Measurements from ENCODE around the gene DOCK1. TPM values are rescaled to one million over a fixed set of nuclear protein-coding genes. Genes with fewer than 3 reads are reported as not detected.

DOCK1 gene
- polyA plus RNA-seq, 1 of the 3 experiments (the other 2 are of a cell fraction): 15.5 TPM

DNA sequence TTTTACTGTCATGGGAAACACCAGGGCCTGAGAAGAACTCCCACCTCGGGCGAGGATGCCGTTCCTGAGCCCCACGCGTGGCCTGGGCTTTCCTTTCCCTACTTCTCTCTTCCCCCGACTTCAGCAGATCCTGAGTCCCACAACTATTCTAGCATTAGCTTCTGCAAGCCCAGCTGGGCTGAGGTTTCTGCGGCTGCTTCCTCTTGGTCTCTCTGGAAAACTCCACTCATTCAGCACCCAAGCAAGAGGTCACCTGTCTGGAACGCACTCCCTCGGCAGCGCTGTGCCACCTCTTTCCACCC lies 761 bp upstream of the DOCK1 start:
- peak overlapping the region in 1 of 2 experiments; percentile 41; a peak in 1 of 4 replicates for H3K27ac ChIP-seq (ENCODE audit: low read depth in 2 of 2, low read length in 1 of 2)
- peak overlapping the region; percentile 80 for H3K9ac ChIP-seq
- ChIA-PET CTCF (no interaction called here), POLR2A (no interaction called here)
- no peaks in the 10 kb centered on the region for H3K27me3 ChIP-seq (ENCODE audit: insufficient read depth)
- H3K4me1 ChIP-seq (ENCODE audit: control insufficient read depth in 1 of 2, insufficient read depth in 2 of 2, low read depth in 1 of 2, low read length in 1 of 2): peaks cover 9 to 14% of the 10 kb centered on the region in 2 experiments; a peak in 2 of 4 replicates
- H3K79me2 ChIP-seq (ENCODE audit: insufficient read depth): peaks cover 48% of the 10 kb centered on the region
- WGBS (ENCODE audit: low lambda C conversion rate): 77% methylated on average over 10 of the region's 10 CpGs
- peak overlapping the region; percentile 79 for H2AFZ ChIP-seq (ENCODE audit: low read depth)
- no peak for DNase-seq
- peaks cover 0 to 3% of the 10 kb centered on the region in 2 experiments for H3K36me3 ChIP-seq (replicated peaks in 1 of 2; ENCODE audit: control insufficient read depth in 1 of 2, insufficient read depth in 2 of 2, low read length in 1 of 2)
- TF ChIP-seq FOXM1 (IDR thresholded peaks at IDR 0.05; ENCODE audit: low read depth): no peak
- TF ChIP-seq TCF12 (IDR thresholded peaks at IDR 0.05): no peak
- H3K4me2 ChIP-seq: peak overlapping the region; percentile 99
- no peaks in the 10 kb centered on the region for H3K9me2 ChIP-seq
- H3K9me3 ChIP-seq: no peaks in the 10 kb centered on the region
- H3K4me3 ChIP-seq (ENCODE audit: low read depth in 2 of 2, low read length in 1 of 2): peak overlapping the region; percentile 73 to 75
- H3F3A ChIP-seq (replicated peaks; ENCODE audit: insufficient read depth): no peaks in the 10 kb centered on the region
- H4K20me1 ChIP-seq (ENCODE audit: insufficient read depth): peaks cover 19% of the 10 kb centered on the region

DNA sequence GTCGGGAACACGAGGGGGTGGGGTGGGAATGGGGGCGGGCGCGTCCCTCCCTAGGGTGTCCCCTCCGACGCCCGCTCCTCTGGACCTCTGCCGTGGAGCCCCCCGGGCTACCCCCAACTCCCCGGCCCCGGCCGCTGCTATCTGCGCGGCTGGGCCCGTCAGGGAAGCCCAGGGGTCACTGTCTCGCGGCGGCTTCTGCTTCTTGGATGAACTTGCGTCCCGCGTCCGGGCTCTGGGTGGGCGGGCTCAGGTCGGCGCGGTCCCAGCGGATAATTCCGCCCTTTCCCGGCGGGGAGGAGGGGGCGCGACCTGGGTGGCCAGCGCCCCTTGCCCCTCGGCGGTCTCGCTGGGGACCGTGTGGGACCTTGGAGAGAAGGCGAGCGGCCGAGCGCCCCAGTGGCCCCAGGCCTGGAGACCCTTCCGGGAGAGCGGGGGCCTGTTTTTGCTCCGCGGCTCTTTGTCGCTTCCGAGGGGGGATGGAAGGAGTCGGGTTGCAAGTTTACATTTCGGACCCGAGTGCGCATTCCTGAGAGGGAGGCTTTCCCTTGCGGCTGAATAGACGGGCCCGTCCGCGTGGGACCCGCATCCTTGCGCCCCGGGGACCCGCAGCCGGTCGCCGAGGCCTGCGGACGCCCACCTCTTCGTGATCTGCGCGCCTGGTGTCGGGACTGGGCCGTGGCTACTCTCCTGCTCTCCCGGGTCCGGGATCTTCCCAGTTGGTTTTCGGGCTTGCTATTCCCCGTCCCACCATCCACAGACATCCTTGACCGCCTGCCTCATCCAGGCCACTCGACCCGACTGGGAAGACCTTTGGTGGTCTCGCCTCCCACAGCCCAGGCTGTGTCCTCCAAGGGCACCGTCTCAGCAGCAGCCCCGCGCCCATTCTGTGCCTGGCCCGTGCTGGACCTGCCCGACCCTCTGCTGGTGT lies 812 bp downstream of the DOCK1 start:
- ChIA-PET POLR2A (no interaction called here), CTCF (no interaction called here)
- WGBS (ENCODE audit: low lambda C conversion rate): 41% methylated on average over 28 of the region's 84 CpGs
- Histone ChIP-seq H2AFZ (ENCODE audit: low read depth) (0 out of 2 replicates have a peak overlapping the region, but pooled peaks have one; percentile 29), H3K9ac (peak overlapping the region; percentile 80; the same call in 1 of the 2 replicates), H3K9me2 (no peaks in the 10 kb centered on the region), H3K36me3 (replicated peaks in 1 of 2; ENCODE audit: control insufficient read depth in 1 of 2, insufficient read depth in 2 of 2, low read length in 1 of 2) (peaks cover 0 to 3% of the 10 kb centered on the region in 2 experiments), H3K4me1 (ENCODE audit: control insufficient read depth in 1 of 2, insufficient read depth in 2 of 2, low read depth in 1 of 2, low read length in 1 of 2) (peaks cover 9 to 14% of the 10 kb centered on the region in 2 experiments; a peak in 2 of 4 replicates), H3K4me3 (ENCODE audit: low read depth in 2 of 2, low read length in 1 of 2) (peak overlapping the region; percentile 73 to 75), H3K4me2 (peak overlapping the region; percentile 79), H3K27ac (ENCODE audit: low read depth in 2 of 2, low read length in 1 of 2) (peak overlapping the region in 1 of 2 experiments; percentile 22; a peak in 2 of 4 replicates), H3K27me3 (ENCODE audit: insufficient read depth) (no peaks in the 10 kb centered on the region), H4K20me1 (ENCODE audit: insufficient read depth) (peaks cover 34% of the 10 kb centered on the region), H3K9me3 (no peaks in the 10 kb centered on the region), H3K79me2 (ENCODE audit: insufficient read depth) (peaks cover 64% of the 10 kb centered on the region), H3F3A (replicated peaks; ENCODE audit: insufficient read depth) (no peaks in the 10 kb centered on the region)
- peak; percentile 83 for DNase-seq
- no peak for TF ChIP-seq RXRA (IDR thresholded peaks at IDR 0.05; ENCODE audit: borderline replicate concordance, low read depth)
- TF ChIP-seq MEF2A (IDR thresholded peaks at IDR 0.05; ENCODE audit: borderline replicate concordance, low read depth): no peak
- TF ChIP-seq TCF12 (IDR thresholded peaks at IDR 0.05): no peak
- TF ChIP-seq, protein P1, sequence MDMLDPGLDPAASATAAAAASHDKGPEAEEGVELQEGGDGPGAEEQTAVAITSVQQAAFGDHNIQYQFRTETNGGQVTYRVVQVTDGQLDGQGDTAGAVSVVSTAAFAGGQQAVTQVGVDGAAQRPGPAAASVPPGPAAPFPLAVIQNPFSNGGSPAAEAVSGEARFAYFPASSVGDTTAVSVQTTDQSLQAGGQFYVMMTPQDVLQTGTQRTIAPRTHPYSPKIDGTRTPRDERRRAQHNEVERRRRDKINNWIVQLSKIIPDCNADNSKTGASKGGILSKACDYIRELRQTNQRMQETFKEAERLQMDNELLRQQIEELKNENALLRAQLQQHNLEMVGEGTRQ (IDR thresholded peaks at IDR 0.05; ENCODE audit: borderline replicate concordance, low read depth, low read length): no peak
- TF ChIP-seq TEAD4 (IDR thresholded peaks at IDR 0.05; ENCODE audit: borderline replicate concordance, insufficient read depth): no peak
- TF ChIP-seq IRF3 (IDR thresholded peaks at IDR 0.05; ENCODE audit: low read depth, low read length): no peak
- TF ChIP-seq, protein P2, sequence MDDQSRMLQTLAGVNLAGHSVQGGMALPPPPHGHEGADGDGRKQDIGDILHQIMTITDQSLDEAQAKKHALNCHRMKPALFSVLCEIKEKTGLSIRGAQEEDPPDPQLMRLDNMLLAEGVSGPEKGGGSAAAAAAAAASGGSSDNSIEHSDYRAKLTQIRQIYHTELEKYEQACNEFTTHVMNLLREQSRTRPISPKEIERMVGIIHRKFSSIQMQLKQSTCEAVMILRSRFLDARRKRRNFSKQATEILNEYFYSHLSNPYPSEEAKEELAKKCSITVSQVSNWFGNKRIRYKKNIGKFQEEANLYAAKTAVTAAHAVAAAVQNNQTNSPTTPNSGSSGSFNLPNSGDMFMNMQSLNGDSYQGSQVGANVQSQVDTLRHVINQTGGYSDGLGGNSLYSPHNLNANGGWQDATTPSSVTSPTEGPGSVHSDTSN (IDR thresholded peaks at IDR 0.05): no peak
- no peak for TF ChIP-seq JUND (IDR thresholded peaks at IDR 0.05)

Data from SK-N-SH (cell line).